Midbrain (tissue), 1 donor: ENCODE results near the gene FHAD1.
"Not testable (repeated sequence)": the region's sequence is repeated elsewhere in the genome, so short reads cannot be mapped to it uniquely, and the experiment has no call there.

ENCODE experiments used
- DNase-seq: peaks from one replicate; lab custom pipeline; 2025; lab: John Stamatoyannopoulos, UW

The FHAD1 gene

GRCh38 chr1:15370781-15371520 is 123.9 kb downstream of the FHAD1 start:
- peak; percentile 6 for DNase-seq

GRCh38 chr1:15371610-15372545 is 124.9 kb downstream of the FHAD1 start:
- no peak for DNase-seq

GRCh38 chr1:15378729-15379128 is 131.7 kb downstream of the FHAD1 start:
- DNase-seq = no peak

- not testable (repeated sequence) for DNase-seq
These were observed 132.1 kb downstream of the FHAD1 start for GRCh38 chr1:15379151-15379550.

GRCh38 chr1:15380601-15381508 is 133.8 kb downstream of the FHAD1 start:
- no peak for DNase-seq

- DNase-seq = no peak
These were observed 134.8 kb downstream of the FHAD1 start for GRCh38 chr1:15381805-15382204.

- DNase-seq = no peak
These were observed 135.8 kb downstream of the FHAD1 start for GRCh38 chr1:15382601-15383518.

GRCh38 chr1:15383810-15384209 is 136.8 kb downstream of the FHAD1 start:
- DNase-seq = no peak

- peak; percentile 70 for DNase-seq
These were observed 137.4 kb downstream of the FHAD1 start for GRCh38 chr1:15384301-15384901.

GRCh38 chr1:15385420-15385819 is 138.4 kb downstream of the FHAD1 start:
- DNase-seq = no peak

- DNase-seq = peak; percentile 75
These were observed 139.2 kb downstream of the FHAD1 start for GRCh38 chr1:15386164-15386749.

GRCh38 chr1:15388201-15388880 is 141.3 kb downstream of the FHAD1 start:
- DNase-seq = no peak

- DNase-seq = not testable (repeated sequence)
These were observed 142.8 kb downstream of the FHAD1 start for GRCh38 chr1:15389828-15390227.

- DNase-seq = no peak
These were observed 143.6 kb downstream of the FHAD1 start for GRCh38 chr1:15390667-15391066.

GRCh38 chr1:15391366-15391765 is 144.3 kb downstream of the FHAD1 start:
- no peak for DNase-seq

- no peak for DNase-seq
These were observed 146.6 kb downstream of the FHAD1 start for GRCh38 chr1:15393475-15394257.

GRCh38 chr1:15394258-15394690 is 147.3 kb downstream of the FHAD1 start:
- no peak for DNase-seq

- no peak for DNase-seq
These were observed 150.2 kb downstream of the FHAD1 start for GRCh38 chr1:15397236-15397635.

- no peak for DNase-seq
These were observed 152.7 kb downstream of the FHAD1 start for GRCh38 chr1:15399710-15400109.
